Mammary epithelial cell (primary cell): ENCODE measurements around the gene GNAZ.

ENCODE experiments used
- EZH2 ChIP-seq: IDR thresholded peaks from 2 replicates; pipeline ENCODE4 v1.6.1; 2012; ENCODE audit warnings: low read length, inconsistent platforms, borderline replicate concordance
- TF ChIP-seq, protein P1 (sequence below), 2 donors: IDR thresholded peaks in 1 of 2; conservative IDR thresholded peaks in 1 of 2; 2 replicates each; pipeline ENCODE4 v1.5.1; 2011 to 2012; ENCODE audit warnings: inconsistent platforms in 2 of 2, low read length in 2 of 2, mild to moderate bottlenecking in 2 of 2, control low read depth in 1 of 2, low read depth in 1 of 2; ENCODE audit not compliant: insufficient read depth in 1 of 2; ENCODE audit errors: extremely low read depth in 1 of 2

DNA sequence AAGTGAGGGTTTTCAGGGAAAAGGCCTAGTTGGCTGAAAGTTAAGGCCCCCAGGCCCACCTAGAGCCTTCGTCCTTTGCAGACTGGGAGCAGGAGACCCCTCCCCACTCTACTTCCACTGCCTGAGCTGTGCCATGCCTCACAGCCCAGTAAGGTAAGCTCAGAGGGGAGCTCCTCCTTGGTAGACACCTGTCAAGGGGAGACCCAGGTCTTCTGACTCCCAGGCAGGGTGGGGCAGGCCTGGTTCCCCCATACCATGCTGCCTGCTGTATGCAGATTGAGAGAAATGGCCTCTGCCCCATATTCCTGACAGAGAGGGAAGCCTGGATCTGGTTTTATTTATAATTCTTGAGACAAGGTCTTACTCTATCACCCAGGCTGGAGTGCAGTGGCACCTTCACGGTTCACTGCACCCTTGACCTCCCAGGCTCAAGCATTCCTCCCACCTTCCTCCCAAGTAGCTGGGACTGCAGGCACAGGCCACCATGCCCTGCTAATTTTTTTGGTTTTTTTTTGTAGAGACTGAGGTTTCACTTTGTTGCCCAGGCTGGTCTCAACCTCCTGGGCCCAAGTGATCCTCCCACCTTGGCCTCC, 75.7 kb downstream of the GNAZ start:
- TF ChIP-seq, protein P1, sequence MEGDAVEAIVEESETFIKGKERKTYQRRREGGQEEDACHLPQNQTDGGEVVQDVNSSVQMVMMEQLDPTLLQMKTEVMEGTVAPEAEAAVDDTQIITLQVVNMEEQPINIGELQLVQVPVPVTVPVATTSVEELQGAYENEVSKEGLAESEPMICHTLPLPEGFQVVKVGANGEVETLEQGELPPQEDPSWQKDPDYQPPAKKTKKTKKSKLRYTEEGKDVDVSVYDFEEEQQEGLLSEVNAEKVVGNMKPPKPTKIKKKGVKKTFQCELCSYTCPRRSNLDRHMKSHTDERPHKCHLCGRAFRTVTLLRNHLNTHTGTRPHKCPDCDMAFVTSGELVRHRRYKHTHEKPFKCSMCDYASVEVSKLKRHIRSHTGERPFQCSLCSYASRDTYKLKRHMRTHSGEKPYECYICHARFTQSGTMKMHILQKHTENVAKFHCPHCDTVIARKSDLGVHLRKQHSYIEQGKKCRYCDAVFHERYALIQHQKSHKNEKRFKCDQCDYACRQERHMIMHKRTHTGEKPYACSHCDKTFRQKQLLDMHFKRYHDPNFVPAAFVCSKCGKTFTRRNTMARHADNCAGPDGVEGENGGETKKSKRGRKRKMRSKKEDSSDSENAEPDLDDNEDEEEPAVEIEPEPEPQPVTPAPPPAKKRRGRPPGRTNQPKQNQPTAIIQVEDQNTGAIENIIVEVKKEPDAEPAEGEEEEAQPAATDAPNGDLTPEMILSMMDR (conservative IDR thresholded peaks at IDR 0.05 in 1 of 2, IDR thresholded peaks at IDR 0.05 in 1 of 2; ENCODE audit: extremely low read depth in 1 of 2, insufficient read depth in 1 of 2, low read depth in 1 of 2, low read length in 2 of 2): no peak
- no peak for TF ChIP-seq EZH2
